Coronary artery (tissue), 2 donors: ENCODE measurements around the gene CLBA1.

Experiments used
- DNase-seq: peaks from one replicate; pipeline ENCODE4 v3.0.0-alpha.2; 2017; ENCODE audit warnings: low spot score
- H3K27ac ChIP-seq, 2 donors: fragments of 200-600 bp; sonication (generic); one replicate each; pipeline ENCODE4 v1.5.1; 2016 to 2019
- H3K4me3 ChIP-seq: fragments of 200-600 bp; sonication (generic); 2 replicates; pipeline ENCODE4 v1.5.1; 2016; ENCODE audit warnings: mild to moderate bottlenecking, moderate library complexity
- TF ChIP-seq, protein P1 (sequence below): fragments of 200-600 bp; sonication (generic); IDR thresholded peaks from one replicate; pipeline ENCODE4 v1.5.1; 2019; ENCODE audit warnings: antibody characterized with exemption

The CLBA1 gene

DNA sequence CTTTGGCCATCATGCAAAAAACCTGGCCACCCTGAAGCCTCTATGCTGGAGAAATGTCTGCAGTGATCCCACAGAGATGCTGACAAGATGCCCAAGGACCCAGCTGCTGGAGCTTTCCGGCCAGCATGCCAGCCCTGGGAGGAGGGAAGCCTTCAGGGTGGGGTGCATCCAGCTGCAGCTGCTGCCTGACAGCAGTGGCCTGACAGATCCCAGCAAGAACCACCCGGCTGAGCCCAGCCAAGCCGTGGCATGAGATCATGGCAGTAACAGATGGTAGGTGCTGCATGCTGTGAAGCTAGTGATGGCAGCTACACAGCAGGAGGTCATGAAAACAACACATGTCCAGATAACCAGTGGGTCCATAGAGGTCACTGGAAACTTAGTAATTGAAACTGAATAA is 13.8 kb downstream of the CLBA1 start:
- DNase-seq: no peak

DNA sequence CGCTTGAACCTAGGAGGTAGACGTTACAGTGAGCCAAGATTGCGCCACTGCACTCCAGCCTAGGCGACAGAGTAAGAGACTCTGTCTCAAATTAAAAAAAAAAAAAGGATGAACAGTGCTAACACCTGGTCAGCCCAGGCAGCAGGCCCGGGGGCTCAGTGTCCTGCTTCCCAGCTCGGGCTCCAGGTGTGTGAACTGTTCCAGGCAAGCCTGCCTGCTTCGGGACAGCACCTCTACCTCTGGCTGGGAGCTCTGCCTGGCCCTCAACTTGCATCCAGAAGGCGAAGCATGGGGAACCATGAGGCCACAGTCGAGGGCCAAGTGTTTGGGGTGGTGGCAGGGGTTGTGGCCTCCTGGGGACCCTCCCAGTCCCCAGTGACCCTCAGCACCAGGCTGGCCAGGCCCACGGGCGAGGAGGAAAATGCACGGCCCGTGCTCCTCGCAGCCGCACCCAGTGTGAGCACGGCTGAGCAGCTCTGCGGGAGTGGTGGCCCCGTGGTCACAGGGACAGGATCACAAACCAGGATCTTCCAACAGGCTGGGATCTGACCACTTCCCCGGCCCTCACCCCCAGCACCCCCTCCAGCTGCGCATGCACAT is 19.8 kb downstream of the CLBA1 start:
- Histone ChIP-seq H3K27ac (no peak overlapping the region), H3K4me3 (no peak overlapping the region)
- TF ChIP-seq, protein P1, sequence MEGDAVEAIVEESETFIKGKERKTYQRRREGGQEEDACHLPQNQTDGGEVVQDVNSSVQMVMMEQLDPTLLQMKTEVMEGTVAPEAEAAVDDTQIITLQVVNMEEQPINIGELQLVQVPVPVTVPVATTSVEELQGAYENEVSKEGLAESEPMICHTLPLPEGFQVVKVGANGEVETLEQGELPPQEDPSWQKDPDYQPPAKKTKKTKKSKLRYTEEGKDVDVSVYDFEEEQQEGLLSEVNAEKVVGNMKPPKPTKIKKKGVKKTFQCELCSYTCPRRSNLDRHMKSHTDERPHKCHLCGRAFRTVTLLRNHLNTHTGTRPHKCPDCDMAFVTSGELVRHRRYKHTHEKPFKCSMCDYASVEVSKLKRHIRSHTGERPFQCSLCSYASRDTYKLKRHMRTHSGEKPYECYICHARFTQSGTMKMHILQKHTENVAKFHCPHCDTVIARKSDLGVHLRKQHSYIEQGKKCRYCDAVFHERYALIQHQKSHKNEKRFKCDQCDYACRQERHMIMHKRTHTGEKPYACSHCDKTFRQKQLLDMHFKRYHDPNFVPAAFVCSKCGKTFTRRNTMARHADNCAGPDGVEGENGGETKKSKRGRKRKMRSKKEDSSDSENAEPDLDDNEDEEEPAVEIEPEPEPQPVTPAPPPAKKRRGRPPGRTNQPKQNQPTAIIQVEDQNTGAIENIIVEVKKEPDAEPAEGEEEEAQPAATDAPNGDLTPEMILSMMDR: no peak
- DNase-seq: no peak

More for the DNA sequence above, 13.8 kb downstream of the CLBA1 start:
- Histone ChIP-seq H3K27ac (no peak overlapping the region), H3K4me3 (no peak overlapping the region)
- TF ChIP-seq, protein P1: no peak

DNA sequence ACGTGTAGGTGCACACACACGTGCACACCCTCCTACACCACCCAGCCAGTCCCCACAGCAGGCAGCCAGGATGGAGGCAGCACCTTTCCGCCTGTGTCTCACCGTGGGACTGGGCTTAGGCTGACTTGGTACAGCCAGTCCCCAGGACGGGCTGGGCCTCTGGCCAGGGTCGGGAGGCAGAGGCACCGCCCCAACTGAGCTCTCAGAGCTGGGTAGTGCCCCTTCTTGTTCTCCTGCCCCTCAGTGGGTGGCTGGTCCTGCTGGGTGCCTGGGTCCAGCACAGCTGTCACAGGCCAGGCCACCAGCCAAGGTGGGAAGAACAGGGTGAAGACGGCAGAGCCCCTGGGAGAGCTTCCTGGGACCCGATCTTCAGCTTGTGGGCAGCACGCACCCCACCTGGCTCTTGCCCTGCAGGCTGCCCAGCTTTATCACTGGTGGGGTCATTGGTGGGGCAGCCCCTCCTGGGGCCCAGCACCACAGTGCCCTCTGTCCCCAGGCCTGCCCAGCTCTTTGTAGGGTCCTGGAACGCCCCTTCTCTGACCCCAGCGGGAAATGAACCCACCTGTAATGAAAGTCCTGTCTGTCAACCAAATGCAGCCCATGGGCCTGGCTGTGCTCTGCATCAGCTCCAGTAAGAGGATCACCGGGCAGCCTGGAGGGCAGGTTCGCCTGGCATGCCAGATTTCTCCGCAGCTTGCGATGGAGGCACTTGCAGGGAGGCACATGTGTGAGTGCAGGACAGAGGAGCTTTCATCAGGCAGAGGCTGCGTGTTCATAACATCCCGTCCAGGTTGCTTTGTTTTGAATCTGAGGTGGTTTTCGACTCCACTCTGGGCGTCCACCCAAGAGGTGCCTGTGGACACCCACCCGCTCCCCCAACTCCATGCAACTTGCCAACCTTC is 20.6 kb downstream of the CLBA1 start:
- Histone ChIP-seq H3K27ac (no peak overlapping the region), H3K4me3 (no peak overlapping the region)
- DNase-seq: no peak
- TF ChIP-seq, protein P1: no peak

DNA sequence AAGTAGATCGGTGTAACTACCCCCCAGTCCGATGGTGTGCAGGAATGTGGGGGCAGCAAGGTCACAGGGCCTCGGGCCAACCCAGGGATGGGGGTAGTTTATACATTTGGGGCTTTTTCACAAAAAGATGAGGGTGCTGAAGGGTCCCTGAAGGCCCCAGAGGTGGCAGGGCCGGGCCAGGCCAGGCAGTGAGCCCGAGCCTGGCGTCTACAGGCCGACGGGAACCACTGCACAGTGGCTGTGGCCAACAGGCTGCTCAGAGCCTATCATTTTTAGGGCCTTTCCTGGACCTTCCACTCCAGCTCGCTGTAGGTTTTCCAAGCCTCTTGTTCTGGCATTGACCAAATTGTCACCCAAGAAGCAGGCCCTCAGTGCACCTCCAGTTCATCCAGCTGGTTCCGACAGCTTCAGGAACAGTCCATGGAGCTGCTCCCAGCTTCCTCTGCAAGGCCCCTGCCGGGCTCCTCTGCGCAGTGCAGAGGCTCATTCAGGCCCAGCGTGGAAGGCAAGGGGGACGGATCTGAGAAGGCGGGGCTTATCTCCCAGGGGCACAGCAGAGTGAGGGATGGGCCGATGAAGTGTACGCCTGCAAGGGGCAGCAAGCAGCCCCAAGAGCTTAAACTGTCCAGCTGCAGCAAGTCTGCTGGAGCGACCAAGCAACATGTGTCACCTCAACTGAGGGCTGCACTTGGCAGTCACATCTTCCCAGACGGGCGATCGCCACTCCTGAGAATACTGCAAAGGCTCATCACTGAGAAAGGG is 21.4 kb downstream of the CLBA1 start:
- DNase-seq: no peak
- Histone ChIP-seq H3K27ac (no peak overlapping the region), H3K4me3 (no peak overlapping the region)
- TF ChIP-seq, protein P1: no peak

DNA sequence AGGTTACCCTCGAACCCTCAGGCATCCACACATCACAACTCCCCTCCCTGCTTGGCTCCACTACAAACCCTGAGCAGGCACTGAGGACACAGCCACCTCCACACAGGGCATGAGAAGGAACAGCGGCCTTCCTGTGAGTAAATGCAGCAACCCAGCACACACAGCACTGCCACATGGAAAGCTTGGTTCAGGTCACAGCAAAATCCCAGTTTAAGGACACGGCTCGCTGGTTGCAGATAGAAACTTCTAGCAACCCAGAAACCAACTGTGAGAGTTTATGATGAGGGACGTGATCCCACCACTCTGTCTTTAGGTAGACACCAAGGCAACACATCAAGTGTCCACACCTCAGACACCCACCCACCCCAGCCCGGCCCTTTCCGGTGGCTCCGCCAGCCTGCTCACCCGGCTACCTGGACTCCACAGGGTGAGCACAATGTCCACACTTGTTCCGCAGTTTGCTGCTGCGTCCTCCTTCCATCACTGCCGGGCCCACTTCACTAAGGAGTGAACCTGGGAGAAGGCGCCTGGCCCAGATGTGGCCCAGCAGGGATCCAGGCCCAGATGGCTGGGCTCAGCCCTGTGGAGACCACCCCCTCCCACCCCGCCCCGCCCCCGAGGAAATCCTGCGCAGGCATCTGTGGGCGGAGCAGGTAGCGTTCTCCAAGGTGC is 22.1 kb downstream of the CLBA1 start:
- no peak for DNase-seq
- TF ChIP-seq, protein P1: no peak
- no peak overlapping the region for H3K27ac ChIP-seq
- no peak overlapping the region for H3K4me3 ChIP-seq

DNA sequence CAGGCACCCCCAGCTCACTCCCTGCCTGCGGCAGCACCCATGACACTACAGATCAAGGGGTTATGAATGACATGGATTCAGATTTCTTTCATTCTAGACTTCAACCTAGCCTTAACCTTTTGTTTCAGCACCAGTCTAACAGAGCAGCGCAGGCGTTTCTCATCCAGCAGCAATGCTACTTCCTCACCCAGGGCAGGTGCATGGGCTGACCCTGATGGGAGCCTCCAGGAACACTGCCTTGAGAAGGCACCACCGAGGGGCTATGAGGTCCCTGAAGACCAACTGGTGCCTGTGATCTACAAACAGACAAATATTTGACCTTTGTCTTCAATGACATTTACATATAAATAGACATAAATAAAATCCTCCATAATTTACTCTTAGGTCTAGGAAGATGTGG is 24.5 kb downstream of the CLBA1 start:
- DNase-seq: no peak
- TF ChIP-seq, protein P1: no peak
- H3K27ac ChIP-seq: no peak overlapping the region

More for the DNA sequence above, 24.5 kb downstream of the CLBA1 start:
- H3K4me3 ChIP-seq: no peak overlapping the region
